GM21381 (cell line): Measurements from ENCODE around the gene TRAF7.
"Not testable (repeated sequence)": the region's sequence is repeated elsewhere in the genome, so short reads cannot be mapped to it uniquely, and the experiment has no call there.

Source experiments
- ATAC-seq: cut with Tn5 transposase; IDR thresholded peaks from one replicate; pipeline ENCODE4 v1.9.1; 2021; ENCODE audit warnings: mild to moderate bottlenecking, moderate library complexity; ENCODE audit not compliant: unreplicated experiment

TRAF7 gene

DNA sequence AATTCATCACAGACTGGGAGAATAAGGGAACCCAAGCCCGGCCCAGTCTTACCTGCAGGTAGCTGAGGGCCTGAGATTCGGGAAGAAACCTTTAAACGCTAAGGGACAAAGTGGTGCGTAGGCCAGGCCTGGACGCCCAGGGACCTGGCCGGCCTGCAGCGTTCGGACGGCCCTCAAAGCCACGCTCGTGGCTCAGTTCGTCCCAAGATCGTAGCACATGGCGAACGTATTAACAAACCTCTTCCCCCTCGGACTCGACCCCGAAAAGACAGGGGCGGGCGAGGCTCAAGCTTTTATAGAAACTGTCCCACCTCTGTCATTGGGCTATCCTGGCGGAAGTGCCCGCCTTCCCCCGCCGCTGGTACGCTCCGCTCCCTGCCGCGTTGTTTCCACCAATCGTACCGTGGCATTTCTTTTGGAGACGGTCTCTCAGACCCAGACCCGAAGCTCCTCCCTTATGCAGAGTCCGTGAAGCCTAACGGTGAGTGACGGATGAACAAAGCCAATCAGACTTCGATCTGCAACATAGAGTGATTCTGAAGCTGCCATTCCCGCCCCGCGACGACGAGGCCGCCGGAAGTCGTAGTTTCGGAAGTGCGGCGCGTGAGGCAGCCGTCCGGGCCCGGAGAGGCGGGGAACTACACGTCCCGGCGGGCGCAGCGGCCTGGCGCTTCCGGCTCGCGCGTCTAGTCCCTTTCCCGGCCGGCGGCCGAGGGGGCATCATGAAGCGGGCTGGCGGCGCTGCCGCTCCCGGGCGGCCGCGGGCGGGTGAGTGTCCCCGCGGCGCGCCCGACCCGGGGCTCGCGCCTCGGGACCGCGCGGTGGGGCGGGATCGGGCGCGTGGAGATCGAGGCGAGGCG is at the start of gene TRAF7:
Gene TRAF7, plus strand, starts transcription at position 692 of the 860 bp plus-strand sequence. CDS start 8,139 bp downstream, outside the sequence.
- ATAC-seq: peak; percentile 89

DNA sequence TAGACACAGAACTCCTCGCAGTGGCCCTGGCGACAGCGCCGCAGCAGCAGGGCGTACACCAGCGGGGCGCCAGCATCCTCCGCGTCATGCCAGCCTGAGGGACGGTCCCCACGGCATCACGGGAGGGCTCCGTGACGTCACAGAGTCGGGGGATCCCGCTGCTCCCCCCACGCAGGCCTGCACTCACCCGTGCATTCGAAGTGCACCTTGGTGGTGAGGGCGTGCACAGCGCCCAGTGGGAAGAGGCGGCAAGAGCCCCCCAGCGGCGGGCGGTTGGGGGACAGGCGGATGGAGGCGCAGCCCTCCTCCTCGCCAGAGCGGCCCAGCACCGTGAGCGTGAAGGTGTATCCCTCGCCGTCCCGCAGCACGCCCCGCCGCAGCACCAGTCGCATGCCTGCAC is 49.4 kb upstream of the TRAF7 start:
- not testable (repeated sequence) for ATAC-seq

DNA sequence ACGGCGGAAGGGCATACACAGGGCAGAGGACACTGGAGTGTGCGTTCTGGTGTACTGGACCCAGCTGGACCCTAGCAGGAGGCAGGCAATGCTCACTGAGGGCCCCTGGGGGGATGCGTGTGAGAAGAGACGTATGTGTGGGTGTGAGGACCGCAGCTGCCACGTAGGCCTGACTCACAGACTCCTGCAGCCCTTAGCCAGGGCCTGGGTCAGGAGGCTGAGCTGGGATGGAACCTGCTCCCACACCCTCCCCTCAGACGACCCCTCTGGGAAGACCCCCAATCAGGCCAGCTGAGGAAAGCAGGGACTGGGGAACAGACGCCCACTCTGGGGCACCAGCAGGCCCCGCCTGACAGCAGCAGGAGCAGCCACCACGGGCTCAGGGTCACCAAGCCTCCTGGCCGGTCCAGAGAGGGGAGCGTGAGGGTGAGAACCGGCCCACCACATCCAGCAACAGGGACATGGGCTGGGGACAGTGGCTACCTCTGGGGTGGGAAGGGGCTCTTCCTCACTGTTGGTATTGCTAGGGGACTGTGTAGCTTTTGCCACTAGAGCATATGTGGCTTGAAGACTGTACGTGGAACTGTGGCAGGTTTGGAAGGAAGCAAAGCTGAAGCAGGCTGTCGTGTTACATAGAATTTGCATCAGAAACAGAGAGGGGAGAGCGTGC is 48.3 kb upstream of the TRAF7 start:
- ATAC-seq: not testable (repeated sequence)

DNA sequence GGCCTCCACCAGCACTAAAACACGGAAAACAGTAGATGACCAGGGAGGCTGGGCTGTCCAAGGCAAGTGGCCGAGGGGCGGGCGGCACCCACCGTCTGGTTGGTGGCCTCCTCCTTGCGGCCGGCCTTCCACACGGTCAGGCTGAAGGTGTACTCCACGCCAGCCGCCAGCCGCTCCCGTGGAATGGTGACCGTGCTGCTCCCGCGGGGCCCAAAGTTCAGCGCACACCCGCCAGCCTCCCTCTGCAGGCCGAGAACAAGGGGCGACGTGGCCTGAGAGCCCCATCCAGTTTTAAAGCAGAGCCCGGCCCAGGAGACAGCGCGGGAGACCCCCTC is 47.8 kb upstream of the TRAF7 start:
- not testable (repeated sequence) for ATAC-seq

DNA sequence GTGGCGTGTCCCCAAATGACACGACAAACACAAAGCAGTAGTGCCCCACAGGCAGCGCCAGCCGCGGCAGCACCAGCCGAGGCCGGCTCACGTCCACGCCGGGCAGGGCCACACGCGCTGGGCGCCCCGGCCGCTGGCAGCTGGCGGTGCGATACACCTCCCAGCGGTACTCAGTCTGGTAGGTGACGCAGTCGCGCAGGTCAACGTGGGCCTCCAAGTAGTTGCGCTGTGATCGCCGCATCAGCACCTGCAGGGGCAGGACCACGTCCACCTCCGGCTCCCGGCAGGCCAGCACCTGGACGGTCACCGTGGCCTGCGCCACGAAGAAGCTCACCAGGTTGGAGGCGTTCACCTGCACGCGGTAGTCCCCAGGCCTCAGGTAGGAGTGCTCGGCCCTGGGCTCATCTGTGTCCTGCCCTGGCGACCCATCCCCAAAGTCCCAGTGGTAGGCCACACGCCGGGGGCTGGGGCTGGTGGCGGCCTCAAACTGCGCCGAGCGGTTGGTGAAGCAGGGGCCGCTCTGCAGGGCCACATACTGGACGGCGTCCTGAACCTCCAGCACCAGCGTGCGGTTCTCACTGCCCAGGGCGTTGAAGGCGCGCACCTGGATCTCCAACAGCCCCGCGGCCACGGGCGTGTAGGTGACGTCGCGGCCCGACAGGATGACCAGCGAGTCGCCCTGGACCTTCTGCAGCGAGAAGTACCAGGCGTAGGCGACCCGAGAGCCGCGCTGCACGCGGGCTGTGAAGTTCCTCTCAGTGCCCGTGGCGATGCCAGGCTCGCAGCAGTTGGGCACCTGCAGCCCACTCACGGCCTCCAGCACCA is 46.9 kb upstream of the TRAF7 start:
- ATAC-seq: not testable (repeated sequence)

DNA sequence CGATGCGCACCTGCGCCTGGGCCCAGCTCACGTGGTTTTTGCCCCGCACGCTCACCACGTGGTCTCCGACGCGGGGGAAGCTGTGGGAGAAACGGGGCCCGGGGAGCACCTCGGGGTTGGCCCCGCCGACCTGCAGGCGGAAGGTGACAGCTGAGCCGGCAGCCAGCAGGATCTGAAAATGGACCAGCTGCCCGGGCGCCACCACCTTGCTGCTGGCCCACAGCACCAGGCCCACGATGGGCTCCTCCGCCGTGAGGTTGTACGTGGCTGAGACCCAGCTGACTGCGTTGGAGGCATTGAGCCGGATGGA is 46.4 kb upstream of the TRAF7 start:
- ATAC-seq: not testable (repeated sequence)

GRCh38 chr16:2109872-2110271 is 45.7 kb upstream of the TRAF7 start:
- not testable (repeated sequence) for ATAC-seq

DNA sequence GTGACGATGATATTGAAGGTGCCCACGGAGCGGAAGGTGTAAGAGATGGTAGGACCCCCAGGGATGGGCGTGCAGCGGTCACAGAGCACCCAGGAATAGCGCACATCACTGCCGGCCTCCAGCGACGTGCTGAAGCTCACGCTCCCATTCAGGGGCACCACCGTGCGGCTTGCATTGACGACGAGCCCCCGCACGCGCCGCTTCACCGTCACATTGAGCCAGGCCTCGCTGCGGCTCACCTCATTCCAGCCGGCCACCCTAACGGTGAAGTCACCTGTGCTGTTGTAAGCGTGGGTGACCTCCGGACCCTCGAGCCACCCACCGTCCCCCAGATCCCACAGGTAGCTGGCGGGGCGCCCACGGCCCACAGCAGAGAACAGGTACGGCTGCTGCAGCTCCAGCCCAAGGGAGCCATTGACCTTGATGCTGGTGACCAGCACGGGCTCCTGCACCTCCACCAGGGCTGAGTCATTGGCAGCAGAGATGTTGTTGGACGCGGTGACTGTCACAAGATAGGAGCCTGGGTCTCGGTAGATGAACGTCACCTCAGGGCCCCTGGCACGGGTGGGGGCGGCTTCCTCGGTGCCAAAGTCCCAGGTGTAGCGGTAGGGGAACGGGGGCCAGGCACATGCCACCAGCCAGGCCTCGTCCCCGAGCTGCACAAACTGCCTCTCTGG is 45.1 kb upstream of the TRAF7 start:
- ATAC-seq: not testable (repeated sequence)

DNA sequence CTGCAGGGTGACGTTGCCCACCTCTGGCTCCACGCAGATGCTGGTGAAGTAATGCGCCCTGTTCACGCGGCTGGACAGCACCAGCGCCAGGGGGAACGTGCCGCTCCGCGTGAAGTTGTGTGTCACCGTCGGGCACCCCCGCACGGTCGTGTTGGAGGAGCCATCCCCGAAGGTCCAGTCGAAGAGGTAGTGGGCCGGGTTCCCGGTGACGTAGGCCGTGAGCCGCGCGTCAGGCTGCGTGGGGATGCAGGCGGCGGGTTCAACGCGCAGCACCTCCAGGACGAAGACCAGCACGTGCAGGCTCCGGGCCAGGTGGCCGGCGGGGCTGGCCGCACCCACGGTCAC is 44.6 kb upstream of the TRAF7 start:
- ATAC-seq: not testable (repeated sequence)

DNA sequence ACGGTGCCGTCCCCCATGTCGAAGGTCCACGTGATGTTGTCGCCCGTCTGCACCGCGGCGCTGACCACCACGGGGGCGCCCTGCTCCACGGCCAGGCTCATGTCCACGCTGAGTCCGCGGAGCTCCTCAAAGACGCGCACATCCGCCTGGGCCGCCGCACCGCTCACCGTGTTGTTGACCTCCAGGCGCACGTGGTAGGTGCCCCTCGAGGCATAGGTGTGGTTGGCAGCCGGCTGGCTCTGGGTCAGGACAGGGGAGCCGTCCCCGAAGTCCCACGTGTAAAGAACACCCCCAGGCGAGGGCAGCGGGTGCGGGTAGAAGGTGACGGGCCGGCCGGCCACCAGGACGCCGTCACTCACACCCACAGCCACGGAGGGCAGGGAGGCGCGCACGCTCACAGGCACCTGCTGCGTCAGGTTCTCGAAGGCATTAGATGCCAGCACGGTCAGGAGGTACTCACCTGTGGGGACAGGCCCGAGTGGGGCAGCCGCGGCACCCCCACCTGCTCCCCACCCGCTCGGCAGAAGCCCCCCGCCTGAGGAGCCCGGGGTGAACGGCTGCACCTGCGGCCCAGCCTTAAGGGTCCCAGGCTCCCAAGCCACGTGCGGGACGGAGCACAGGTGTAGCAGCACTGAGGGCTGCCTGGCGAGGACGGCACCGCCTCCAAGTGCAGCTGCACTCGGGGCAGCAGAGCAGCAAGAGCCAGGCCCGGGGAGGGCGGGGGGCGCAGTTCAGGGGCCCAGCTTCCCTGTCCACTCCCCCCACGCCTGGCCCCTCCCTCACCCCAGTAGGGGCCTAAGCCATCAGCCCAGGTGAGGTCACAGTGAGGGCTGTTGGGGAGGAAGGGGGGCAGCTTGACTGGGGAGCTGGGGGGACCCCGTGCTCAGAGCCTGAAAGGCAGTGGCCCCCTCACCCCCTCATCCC is 43.9 kb upstream of the TRAF7 start:
- ATAC-seq: not testable (repeated sequence)

GRCh38 chr16:2112539-2113106 is 43.0 kb upstream of the TRAF7 start:
- not testable (repeated sequence) for ATAC-seq

GRCh38 chr16:2114225-2114624 is 41.4 kb upstream of the TRAF7 start:
- ATAC-seq: not testable (repeated sequence)

- not testable (repeated sequence) for ATAC-seq
These were observed 40.5 kb upstream of the TRAF7 start for GRCh38 chr16:2114885-2115590.

- no peak for ATAC-seq
These were observed 40.0 kb upstream of the TRAF7 start for GRCh38 chr16:2115591-2115973.

DNA sequence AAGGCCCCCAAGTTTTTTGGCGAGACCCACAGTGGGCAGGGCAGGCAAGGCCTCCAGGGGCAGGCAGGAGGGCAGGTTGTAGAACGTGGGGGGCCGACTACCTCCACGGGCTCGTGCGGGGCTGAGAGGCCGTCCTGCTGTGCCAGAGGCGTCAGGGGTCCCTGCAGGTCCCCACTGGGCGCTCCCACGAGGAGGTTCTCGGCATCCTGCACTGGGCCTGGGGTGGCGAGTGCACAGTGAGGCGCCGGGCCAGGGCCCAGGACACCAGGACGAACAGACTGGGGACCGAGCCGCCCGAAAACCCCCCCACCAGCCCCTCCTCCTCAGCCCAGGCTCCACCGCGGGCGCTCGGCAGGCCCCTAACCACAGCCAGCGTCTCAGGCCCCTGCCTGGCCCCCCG is 39.2 kb upstream of the TRAF7 start:
- ATAC-seq: not testable (repeated sequence)

GRCh38 chr16:2117341-2117740 is 38.2 kb upstream of the TRAF7 start:
- ATAC-seq: not testable (repeated sequence)

DNA sequence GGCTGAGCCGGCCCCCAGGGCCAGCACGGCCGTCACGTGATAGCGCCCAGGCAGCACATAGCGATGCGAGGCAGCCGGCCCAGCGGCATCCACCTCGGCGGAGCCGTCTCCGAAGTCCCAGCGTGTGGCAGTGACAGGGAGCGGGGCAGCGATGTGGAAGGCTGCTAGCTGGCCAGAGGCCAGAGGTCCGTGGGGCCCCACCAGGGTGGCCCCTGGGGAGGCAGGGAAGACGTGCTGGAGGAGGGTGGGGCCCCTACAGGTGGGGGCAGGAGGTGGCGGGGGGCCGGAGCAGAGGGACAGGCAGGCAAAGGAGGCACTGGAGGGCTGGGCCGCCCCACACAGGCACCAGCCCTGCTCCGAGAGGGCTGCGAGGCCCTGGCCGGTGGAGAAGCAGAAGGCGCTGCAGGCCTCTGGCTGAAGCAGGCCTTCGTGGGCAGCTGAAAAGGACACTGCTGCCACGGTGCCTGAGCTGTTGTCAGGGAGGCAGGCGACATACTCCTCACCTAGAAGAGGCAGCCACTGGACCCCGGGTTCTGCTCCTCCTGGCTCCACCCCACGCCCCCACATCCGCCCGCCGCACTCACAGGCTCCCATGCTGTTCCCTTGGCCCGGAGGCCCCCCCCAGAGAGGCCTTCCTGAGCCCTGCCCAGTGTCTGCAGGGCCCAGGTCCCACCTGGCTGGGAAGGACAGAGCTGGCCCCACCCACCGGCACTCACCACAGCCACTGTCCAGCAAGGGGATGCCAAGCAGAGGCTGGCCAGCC is 37.4 kb upstream of the TRAF7 start:
- ATAC-seq: not testable (repeated sequence)

GRCh38 chr16:2121325-2121724 is 34.3 kb upstream of the TRAF7 start:
- not testable (repeated sequence) for ATAC-seq
